ENCODE data around the gene SUN5.

DNA sequence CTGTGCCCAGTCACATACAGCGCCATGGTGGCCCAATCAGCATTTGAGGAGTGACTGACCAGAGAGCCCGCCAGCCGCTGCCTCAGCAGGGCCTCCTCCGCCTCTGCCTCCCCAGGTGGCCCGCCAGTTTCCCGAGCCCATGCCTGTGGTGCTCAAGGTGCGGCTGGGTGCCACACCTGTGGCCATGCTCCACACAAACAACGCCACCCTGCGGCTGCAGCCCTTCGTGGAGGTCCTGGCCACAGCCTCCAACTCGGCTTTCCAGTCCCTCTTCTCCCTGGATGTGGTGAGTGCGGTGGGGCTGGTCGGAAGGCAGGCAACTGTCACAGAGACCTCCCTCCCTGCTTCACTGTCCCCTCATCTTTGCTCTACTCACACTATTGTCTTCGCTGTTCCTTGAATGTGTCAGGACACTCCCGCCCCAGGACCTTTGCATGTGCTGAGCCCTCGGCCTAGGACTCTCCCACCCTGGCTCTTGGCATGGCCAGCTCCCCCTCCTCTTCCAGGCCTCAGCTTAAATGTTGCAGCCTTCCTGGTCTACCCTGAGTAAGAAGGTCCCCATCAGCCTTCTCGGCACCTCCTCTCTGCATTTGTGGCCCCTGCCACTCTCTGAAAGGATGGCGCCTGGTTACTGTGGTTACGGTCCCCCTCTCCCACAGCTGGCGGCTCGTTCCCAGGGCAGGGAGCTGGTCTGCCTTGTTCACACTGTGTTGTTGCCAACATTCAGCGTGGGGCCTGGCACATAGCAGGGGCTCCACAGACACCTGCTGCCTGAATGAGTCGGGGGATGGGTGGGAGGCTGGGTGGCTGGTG lies 15.4 kb upstream of the SUN5 start:
- no peak for TF ChIP-seq CTCF (conservative IDR thresholded peaks at IDR 0.05 in 1 of 2, IDR thresholded peaks at IDR 0.05 in 1 of 2; ENCODE audit: extremely low read depth in 1 of 2, insufficient read depth in 1 of 2, low read depth in 1 of 2, low read length in 2 of 2)
- TF ChIP-seq EZH2 (IDR thresholded peaks at IDR 0.05; ENCODE audit: borderline replicate concordance, low read length): no peak
